H1 (cell line): ENCODE measurements around the gene FGFR2.

Experiments
- EP300 ChIP-seq, 2 experiments: IDR thresholded peaks; 1 replicate in 1 of 2; 2 replicates in 1 of 2; pipeline ENCODE4 v1.6.1; 2011 to 2012; ENCODE audit warnings: low read depth in 2 of 2, low read length in 2 of 2, mild to moderate bottlenecking in 2 of 2, borderline replicate concordance in 1 of 2, inconsistent platforms in 1 of 2, moderate library complexity in 1 of 2
- NANOG ChIP-seq: IDR thresholded peaks from 2 replicates; pipeline ENCODE4 v1.6.1; 2011; ENCODE audit warnings: low read length, low read depth, mild to moderate bottlenecking, inconsistent platforms; ENCODE audit not compliant: insufficient read depth, poor library complexity, severe bottlenecking
- POLR2A ChIP-seq, 2 experiments: IDR thresholded peaks; 1 replicate in 1 of 2; 2 replicates in 1 of 2; pipeline ENCODE4 v1.6.1; 2011; ENCODE audit warnings: low read depth in 2 of 2, low read length in 2 of 2, mild to moderate bottlenecking in 2 of 2; ENCODE audit errors: control extremely low read depth in 1 of 2
- POLR2AphosphoS5 ChIP-seq: IDR thresholded peaks from 2 replicates; pipeline ENCODE4 v1.6.1; 2011; ENCODE audit warnings: low read depth, low read length
- SP1 ChIP-seq: IDR thresholded peaks from 2 replicates; pipeline ENCODE4 v1.6.1; 2011; ENCODE audit warnings: low read depth, low read length
- TAF1 ChIP-seq: IDR thresholded peaks from 2 replicates; pipeline ENCODE4 v1.6.1; 2011; ENCODE audit warnings: mild to moderate bottlenecking, low read depth, low read length
- YY1 ChIP-seq: IDR thresholded peaks from 2 replicates; pipeline ENCODE4 v1.6.1; 2011; ENCODE audit warnings: low read depth, mild to moderate bottlenecking, low read length
- TF ChIP-seq, protein P1 (sequence below), 3 experiments: IDR thresholded peaks; 1 replicate in 2 of 3; 2 replicates in 1 of 3; pipeline versions ENCODE4 v1.5.1 to v1.6.1; 2011; ENCODE audit warnings: low read length in 3 of 3, mild to moderate bottlenecking in 3 of 3, inconsistent platforms in 2 of 3, low read depth in 1 of 3, moderate library complexity in 1 of 3; ENCODE audit not compliant: insufficient read depth in 1 of 3; ENCODE audit errors: control extremely low read depth in 1 of 3

- TF ChIP-seq YY1 (no peak), POLR2AphosphoS5 (no peak), TAF1 (no peak), EP300 (IDR thresholded peaks at IDR 0.05; ENCODE audit: borderline replicate concordance in 1 of 2, low read depth in 2 of 2, low read length in 2 of 2) (no peak), POLR2A (IDR thresholded peaks at IDR 0.05; ENCODE audit: control extremely low read depth in 1 of 2, low read depth in 2 of 2, low read length in 2 of 2) (no peak), NANOG (no peak), SP1 (no peak)
- TF ChIP-seq, protein P1, sequence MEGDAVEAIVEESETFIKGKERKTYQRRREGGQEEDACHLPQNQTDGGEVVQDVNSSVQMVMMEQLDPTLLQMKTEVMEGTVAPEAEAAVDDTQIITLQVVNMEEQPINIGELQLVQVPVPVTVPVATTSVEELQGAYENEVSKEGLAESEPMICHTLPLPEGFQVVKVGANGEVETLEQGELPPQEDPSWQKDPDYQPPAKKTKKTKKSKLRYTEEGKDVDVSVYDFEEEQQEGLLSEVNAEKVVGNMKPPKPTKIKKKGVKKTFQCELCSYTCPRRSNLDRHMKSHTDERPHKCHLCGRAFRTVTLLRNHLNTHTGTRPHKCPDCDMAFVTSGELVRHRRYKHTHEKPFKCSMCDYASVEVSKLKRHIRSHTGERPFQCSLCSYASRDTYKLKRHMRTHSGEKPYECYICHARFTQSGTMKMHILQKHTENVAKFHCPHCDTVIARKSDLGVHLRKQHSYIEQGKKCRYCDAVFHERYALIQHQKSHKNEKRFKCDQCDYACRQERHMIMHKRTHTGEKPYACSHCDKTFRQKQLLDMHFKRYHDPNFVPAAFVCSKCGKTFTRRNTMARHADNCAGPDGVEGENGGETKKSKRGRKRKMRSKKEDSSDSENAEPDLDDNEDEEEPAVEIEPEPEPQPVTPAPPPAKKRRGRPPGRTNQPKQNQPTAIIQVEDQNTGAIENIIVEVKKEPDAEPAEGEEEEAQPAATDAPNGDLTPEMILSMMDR (IDR thresholded peaks at IDR 0.05; ENCODE audit: control extremely low read depth in 1 of 3, insufficient read depth in 1 of 3, low read depth in 1 of 3, low read length in 3 of 3), result no peak
Observed at GRCh38 chr10:121531830-121532178, 66.4 kb downstream of the FGFR2 start.
